ENCODE results near the gene EPHA6. TPM values are rescaled to one million over a fixed set of nuclear protein-coding genes. Genes with fewer than 3 reads are reported as not detected.

EPHA6 gene
- total RNA-seq, 4 donors from 2014 or later: 0.94 to 1.8 (median 1.00) TPM

DNA sequence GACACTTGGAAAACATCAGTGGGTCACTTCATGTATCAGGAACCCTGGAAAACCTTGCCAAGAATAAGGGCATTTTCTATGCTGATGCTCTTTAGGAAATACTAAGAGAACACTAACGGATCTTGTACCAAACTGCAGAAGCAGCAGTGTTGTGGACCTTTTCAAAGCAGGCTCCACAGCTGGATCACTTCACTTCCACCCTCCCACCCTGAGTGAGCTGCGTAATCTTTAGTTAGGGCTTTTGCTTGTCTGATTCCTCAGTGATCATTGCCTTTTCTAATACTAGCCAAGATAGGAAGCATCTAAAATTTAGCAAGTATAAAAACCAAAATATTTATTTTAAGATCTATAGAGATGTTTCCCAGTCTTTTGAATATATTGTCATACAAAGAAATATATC is 229.0 kb downstream of the EPHA6 start:
- TF ChIP-seq, protein P1, sequence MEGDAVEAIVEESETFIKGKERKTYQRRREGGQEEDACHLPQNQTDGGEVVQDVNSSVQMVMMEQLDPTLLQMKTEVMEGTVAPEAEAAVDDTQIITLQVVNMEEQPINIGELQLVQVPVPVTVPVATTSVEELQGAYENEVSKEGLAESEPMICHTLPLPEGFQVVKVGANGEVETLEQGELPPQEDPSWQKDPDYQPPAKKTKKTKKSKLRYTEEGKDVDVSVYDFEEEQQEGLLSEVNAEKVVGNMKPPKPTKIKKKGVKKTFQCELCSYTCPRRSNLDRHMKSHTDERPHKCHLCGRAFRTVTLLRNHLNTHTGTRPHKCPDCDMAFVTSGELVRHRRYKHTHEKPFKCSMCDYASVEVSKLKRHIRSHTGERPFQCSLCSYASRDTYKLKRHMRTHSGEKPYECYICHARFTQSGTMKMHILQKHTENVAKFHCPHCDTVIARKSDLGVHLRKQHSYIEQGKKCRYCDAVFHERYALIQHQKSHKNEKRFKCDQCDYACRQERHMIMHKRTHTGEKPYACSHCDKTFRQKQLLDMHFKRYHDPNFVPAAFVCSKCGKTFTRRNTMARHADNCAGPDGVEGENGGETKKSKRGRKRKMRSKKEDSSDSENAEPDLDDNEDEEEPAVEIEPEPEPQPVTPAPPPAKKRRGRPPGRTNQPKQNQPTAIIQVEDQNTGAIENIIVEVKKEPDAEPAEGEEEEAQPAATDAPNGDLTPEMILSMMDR (IDR thresholded peaks at IDR 0.05; ENCODE audit: low read depth): no peak

DNA sequence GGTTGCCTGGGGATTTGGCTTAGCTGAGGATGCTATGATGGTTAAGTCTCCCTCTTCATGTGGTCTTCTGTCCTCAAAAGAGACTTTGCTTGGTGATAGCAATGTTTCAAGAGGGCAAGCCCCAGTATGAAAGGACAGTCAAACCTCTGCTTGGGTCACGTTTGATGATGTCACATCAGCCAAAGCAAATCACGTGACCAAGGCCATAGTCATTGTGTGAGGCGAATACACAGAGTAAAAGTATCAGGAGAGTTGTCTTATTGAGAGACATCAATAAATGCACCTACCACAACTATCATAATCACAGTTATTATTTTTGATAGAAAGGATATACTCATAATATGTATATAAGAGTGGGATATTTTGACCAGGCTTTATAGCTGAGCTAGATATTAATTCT is 243.0 kb downstream of the EPHA6 start:
- TF ChIP-seq, protein P1 (IDR thresholded peaks at IDR 0.05; ENCODE audit: low read depth): no peak

DNA sequence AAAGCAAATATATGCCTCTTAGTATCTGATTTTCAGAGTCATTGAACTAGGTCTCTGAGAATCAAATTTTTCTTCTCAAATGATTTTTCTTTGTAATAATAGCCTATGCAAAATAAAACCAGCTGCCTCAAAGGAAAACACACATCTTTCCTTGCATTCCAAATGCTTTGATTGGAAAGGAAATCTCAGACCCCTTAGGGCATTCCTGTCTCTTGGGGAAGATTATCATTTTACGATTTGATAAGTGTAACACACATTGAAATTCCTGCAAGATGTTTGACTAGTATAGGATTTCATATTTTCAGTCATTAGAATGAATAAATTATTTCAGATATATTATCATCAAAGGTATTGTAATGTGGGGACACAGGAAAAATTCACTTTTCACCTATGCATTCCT is 244.8 kb downstream of the EPHA6 start:
- TF ChIP-seq, protein P1 (IDR thresholded peaks at IDR 0.05; ENCODE audit: low read depth): no peak

DNA sequence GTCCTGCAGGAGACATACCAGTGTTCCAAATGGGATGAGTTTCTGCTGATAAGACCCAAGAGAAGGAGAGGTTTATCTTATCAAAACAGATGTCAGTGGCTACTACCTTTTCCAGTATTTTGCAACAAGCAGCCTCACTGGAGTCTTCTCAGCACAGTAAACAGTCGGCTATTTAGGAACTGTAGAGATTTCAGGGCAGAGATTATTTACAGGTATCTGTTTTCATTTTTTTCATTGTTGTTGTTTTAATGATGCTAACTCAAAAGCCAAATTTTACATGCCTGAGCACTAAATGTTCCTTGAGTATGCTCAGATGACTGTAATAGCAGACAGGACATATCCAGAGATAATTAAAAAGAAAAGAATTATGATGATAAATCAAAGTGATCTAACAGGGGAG is 252.1 kb downstream of the EPHA6 start:
- TF ChIP-seq, protein P1 (IDR thresholded peaks at IDR 0.05; ENCODE audit: low read depth): no peak

DNA sequence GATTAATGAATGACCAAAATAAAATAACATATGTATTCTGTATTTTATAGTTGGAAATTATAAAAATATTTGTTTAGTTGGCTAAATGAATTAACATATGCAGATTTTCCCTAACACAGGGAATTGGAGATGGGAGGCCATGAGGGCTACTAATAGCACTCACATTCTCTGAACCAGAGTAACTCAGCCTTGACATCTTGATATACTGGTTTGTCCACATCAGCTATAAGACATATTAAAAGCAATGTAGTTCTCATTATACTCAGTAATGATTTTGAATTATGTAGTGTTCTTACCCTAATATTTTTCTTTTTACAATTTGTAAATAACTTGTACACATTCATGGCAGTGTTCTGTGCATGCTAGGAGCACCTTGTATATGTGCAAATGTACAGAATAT is 255.9 kb downstream of the EPHA6 start:
- TF ChIP-seq, protein P1 (IDR thresholded peaks at IDR 0.05; ENCODE audit: low read depth): no peak

DNA sequence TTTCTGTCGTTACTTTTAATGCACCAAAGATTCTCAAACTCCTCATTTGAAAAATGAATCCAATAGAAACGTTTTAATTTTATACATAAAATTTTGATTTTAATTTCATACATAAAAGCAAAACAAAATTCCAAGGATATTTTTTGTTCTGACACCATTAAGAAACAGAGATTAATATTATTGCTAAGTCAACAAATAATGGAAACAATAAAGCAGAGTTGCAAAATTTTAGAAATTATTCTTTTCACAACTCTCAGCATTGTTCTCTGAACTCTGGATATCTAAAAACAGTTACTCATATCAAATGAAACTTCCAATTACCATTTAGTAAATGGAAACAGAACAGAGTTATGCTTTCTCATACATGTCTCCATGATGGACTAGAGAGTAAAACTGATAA is 260.2 kb downstream of the EPHA6 start:
- TF ChIP-seq, protein P1 (IDR thresholded peaks at IDR 0.05; ENCODE audit: low read depth): no peak

DNA sequence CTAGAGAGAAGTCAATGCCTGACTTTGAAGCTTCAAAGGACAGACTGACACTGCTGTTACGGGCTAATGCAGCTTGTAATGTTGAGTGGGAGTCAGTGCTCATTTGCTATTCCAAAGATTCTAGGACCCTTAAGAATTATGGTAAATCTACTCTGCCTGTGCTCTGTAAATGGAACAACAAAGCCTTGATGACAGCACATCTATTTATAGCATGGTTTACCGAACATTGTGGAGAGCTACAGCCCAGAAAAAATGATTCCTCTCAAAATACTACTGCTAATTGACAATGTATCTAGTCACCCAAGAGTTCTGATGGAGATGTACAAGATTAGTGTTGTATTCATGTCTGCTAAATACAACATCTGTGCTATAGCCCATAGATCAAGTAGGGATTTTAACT is 262.3 kb downstream of the EPHA6 start:
- TF ChIP-seq, protein P1 (IDR thresholded peaks at IDR 0.05; ENCODE audit: low read depth): no peak
